Stimulated activated CD8-positive, alpha-beta memory T cell treated with anti-CD3 and anti-CD28 coated beads, Interleukin-12 subunit alpha, Interleukin-12 subunit beta, amount 100 ng/mL, for 24 hours (primary cell): ENCODE measurements around the gene EFNA2.

ENCODE experiments used
- DNase-seq: peaks from one replicate; pipeline ENCODE4 v3.0.0-alpha.2; 2020; ENCODE audit errors: extremely low read depth

The EFNA2 gene

GRCh38 chr19:1260749-1261537 lies 24.7 kb upstream of the EFNA2 start:
- DNase-seq, result peak; percentile 87

- DNase-seq, result no peak
Observed at GRCh38 chr19:1261538-1261797, 24.2 kb upstream of the EFNA2 start.

- DNase-seq, result no peak
Observed at GRCh38 chr19:1261798-1262622, 23.7 kb upstream of the EFNA2 start.

GRCh38 chr19:1262623-1263123 lies 23.0 kb upstream of the EFNA2 start:
- DNase-seq, result no peak

- DNase-seq, result no peak
Observed at GRCh38 chr19:1263188-1263587, 22.5 kb upstream of the EFNA2 start.

GRCh38 chr19:1264801-1265614 lies 20.7 kb upstream of the EFNA2 start:
- DNase-seq, result no peak

- DNase-seq, result no peak
Observed at GRCh38 chr19:1265615-1266128, 20.0 kb upstream of the EFNA2 start.

GRCh38 chr19:1266129-1266915 lies 19.4 kb upstream of the EFNA2 start:
- DNase-seq, result no peak

GRCh38 chr19:1266916-1267476 lies 18.7 kb upstream of the EFNA2 start:
- no peak for DNase-seq

- no peak for DNase-seq
Observed at GRCh38 chr19:1267477-1268225, 18.0 kb upstream of the EFNA2 start.

GRCh38 chr19:1268226-1269064 lies 17.2 kb upstream of the EFNA2 start:
- DNase-seq, result no peak

GRCh38 chr19:1269065-1269477 lies 16.6 kb upstream of the EFNA2 start, which contains the start of gene CIRBP:
Gene CIRBP, plus strand, starts transcription at chr19:1269332. Its CDS starts 1,602 bp downstream, at chr19:1270934.
- peak; percentile 98 for DNase-seq

GRCh38 chr19:1269478-1270212 lies 16.0 kb upstream of the EFNA2 start:
- DNase-seq, result no peak

GRCh38 chr19:1270213-1270853 lies 15.3 kb upstream of the EFNA2 start:
- DNase-seq, result no peak

- no peak for DNase-seq
Observed at GRCh38 chr19:1270854-1271527, 14.7 kb upstream of the EFNA2 start.

GRCh38 chr19:1271528-1272422 lies 13.9 kb upstream of the EFNA2 start:
- no peak for DNase-seq
